ENCODE measurements around the gene NEURL3. TPM values are rescaled to one million over a fixed set of nuclear protein-coding genes. Genes with fewer than 3 reads are reported as not detected.
"Not testable (repeated sequence)": the region's sequence is repeated elsewhere in the genome, so short reads cannot be mapped to it uniquely, and the experiment has no call there.

The NEURL3 gene
- total and polyA plus RNA-seq, 4 donors, result 0.24 to 2.1 (median 0.72) TPM

DNA sequence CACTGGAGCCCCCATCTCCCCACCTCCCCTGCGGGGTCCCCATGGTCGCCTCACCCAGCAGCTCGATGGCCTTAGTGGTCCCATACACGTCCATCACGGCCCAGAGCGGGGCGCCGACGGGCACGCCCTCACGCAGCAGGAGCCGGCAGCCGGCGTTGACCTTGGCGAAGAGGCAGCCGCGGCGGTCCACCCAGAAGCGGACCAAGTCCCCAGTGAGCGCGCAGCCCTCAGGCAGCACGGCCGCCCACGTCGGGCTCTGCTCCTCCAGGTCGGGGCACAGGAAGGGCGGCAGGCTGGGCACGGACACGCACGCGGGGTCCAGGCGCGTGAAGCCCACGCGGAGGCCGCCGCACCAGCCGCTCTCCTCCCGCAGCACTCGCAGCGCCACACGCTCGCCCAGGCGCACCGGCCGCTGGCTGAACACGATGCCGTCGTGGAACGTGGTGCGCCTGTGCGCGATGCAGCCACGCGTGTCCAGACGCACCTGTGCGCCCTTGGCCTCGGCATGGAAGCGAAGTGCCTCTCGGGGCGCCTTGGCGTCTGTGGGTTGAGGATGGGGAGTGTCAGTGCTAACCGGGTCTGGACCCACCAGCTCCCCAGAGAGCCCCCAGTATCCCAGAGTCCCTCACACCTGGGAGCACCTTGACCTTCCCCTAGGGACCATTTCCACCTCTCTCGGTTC lies 4.6 kb downstream of the NEURL3 start:
- no peak overlapping the region for H3K4me3 ChIP-seq
- DNase-seq (no peak), ATAC-seq (ENCODE audit: insufficient read depth, low FRiP score) (no peak)
- WGBS, 2 donors, result 61 to 68% methylated on average over 55 to 64 of the region's 64 CpGs
- H3K9me3 ChIP-seq (ENCODE audit: control insufficient read depth in 4 of 4, insufficient read depth in 3 of 4, low read length in 3 of 4), result peaks cover 0 to 2% (median 0%) of the 10 kb centered on the region in 4 donors
- no peak overlapping the region for H3K27ac ChIP-seq (ENCODE audit: low read depth in 1 of 2, low read length in 1 of 2)
- TF ChIP-seq, protein P1, sequence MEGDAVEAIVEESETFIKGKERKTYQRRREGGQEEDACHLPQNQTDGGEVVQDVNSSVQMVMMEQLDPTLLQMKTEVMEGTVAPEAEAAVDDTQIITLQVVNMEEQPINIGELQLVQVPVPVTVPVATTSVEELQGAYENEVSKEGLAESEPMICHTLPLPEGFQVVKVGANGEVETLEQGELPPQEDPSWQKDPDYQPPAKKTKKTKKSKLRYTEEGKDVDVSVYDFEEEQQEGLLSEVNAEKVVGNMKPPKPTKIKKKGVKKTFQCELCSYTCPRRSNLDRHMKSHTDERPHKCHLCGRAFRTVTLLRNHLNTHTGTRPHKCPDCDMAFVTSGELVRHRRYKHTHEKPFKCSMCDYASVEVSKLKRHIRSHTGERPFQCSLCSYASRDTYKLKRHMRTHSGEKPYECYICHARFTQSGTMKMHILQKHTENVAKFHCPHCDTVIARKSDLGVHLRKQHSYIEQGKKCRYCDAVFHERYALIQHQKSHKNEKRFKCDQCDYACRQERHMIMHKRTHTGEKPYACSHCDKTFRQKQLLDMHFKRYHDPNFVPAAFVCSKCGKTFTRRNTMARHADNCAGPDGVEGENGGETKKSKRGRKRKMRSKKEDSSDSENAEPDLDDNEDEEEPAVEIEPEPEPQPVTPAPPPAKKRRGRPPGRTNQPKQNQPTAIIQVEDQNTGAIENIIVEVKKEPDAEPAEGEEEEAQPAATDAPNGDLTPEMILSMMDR (IDR thresholded peaks at IDR 0.05; ENCODE audit: control extremely low read depth, extremely low read depth), result no peak
- no peaks in the 10 kb centered on the region for H3K36me3 ChIP-seq (ENCODE audit: control insufficient read depth in 4 of 4, insufficient read depth in 4 of 4, low read length in 4 of 4)
- H3K9ac ChIP-seq (ENCODE audit: insufficient read depth in 1 of 2, low read length in 2 of 2), result no peak overlapping the region
- H3K4me1 ChIP-seq (ENCODE audit: control insufficient read depth in 5 of 5, insufficient read depth in 5 of 5, low read length in 5 of 5), result peaks cover 0 to 23% (median 0%) of the 10 kb centered on the region in 5 donors
- peaks cover 0 to 23% (median 16%) of the 10 kb centered on the region in 3 donors for H3K27me3 ChIP-seq (ENCODE audit: control insufficient read depth in 3 of 3, insufficient read depth in 3 of 3, low read length in 2 of 3)

DNA sequence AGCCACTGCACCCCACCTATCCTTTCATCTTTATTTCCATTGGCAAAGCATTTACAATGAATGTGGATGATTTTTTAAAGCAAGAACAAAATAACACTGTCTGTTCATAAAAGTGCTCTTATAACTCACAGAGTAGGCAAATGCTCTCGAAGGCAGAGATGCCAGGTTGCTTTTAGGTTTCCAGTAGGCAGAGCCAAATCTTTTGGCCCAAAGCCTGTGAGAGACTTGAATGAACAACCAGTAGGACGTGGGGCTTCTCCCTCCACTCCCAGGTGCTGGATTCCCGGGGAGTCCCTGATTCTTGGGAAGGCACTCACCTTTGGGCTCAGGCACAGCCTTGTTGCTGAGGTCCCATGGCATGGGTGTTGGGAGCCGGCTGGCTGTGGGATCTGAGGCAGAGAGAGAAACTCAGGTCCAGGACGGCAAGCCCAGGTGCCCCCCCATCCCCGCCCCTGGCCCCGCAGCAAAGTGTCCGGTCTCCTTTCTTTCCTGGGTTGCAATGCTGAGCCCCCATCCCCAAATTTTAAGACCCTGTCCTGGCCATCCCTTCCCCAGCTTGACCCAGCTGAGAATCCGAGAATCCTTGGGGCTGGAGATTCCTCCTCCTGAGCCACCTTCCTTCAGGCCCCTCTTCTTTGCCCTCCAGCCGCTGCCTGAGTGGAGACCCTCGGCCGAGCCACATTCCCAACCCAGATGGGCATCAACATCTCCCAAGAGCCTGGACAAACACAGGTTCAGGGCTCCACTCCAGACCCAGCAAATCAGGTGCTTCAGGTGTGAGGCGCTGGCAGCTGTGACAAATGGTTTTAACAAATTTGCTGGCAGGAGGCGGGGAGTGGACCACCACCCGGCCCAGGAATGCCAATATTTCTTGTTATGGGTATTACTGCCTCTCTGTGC lies 5.8 kb downstream of the NEURL3 start:
- Histone ChIP-seq H3K4me1 (ENCODE audit: control insufficient read depth in 5 of 5, insufficient read depth in 5 of 5, low read length in 5 of 5) (peaks cover 0 to 21% (median 0%) of the 10 kb centered on the region in 5 donors), H3K4me3 (no peak overlapping the region), H3K9ac (ENCODE audit: insufficient read depth in 1 of 2, low read length in 2 of 2) (no peak overlapping the region), H3K9me3 (ENCODE audit: control insufficient read depth in 4 of 4, insufficient read depth in 3 of 4, low read length in 3 of 4) (peaks cover 0 to 5% (median 0%) of the 10 kb centered on the region in 4 donors), H3K27ac (ENCODE audit: low read depth in 1 of 2, low read length in 1 of 2) (no peak overlapping the region), H3K36me3 (ENCODE audit: control insufficient read depth in 4 of 4, insufficient read depth in 4 of 4, low read length in 4 of 4) (no peaks in the 10 kb centered on the region), H3K27me3 (ENCODE audit: control insufficient read depth in 3 of 3, insufficient read depth in 3 of 3, low read length in 2 of 3) (peaks cover 0 to 23% (median 16%) of the 10 kb centered on the region in 3 donors)
- 85 to 95% methylated on average over 15 of the region's 15 CpGs for WGBS, 2 donors
- ATAC-seq (ENCODE audit: insufficient read depth, low FRiP score) (no peak), DNase-seq (no peak)
- TF ChIP-seq, protein P1 (IDR thresholded peaks at IDR 0.05; ENCODE audit: control extremely low read depth, extremely low read depth), result no peak

DNA sequence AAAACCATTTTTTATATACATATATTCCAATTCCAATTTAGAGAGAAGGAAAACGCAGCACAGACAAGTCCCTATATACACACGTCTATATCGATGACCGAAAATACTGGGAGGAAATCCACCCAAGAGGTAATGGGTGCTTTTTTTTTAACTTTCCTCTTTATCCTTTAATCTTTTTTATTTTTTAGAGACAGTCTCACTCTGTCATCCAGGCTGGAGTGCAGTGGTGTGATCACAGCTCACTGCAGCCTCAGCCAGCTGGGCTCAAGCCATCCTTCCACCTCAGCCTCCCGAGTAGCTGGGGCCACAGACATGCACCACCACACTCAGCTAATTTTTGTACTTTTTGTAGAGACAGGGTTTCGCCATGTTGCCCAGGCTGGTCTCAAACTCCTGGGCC lies 6.5 kb downstream of the NEURL3 start:
- Histone ChIP-seq H3K27me3 (ENCODE audit: control insufficient read depth in 3 of 3, insufficient read depth in 3 of 3, low read length in 2 of 3) (peaks cover 0 to 23% (median 16%) of the 10 kb centered on the region in 3 donors), H3K4me1 (ENCODE audit: control insufficient read depth in 5 of 5, insufficient read depth in 5 of 5, low read length in 5 of 5) (peaks cover 0 to 20% (median 0%) of the 10 kb centered on the region in 5 donors)
- H3K9ac ChIP-seq (ENCODE audit: insufficient read depth in 1 of 2, low read length in 2 of 2); H3K36me3 ChIP-seq (ENCODE audit: control insufficient read depth in 4 of 4, insufficient read depth in 4 of 4, low read length in 4 of 4); H3K9me3 ChIP-seq (ENCODE audit: control insufficient read depth in 4 of 4, insufficient read depth in 3 of 4, low read length in 3 of 4); ATAC-seq (ENCODE audit: insufficient read depth, low FRiP score); H3K27ac ChIP-seq (ENCODE audit: low read depth in 1 of 2, low read length in 1 of 2); DNase-seq; H3K4me3 ChIP-seq: not testable (repeated sequence)
- 92 to 95% methylated on average over 6 of the region's 6 CpGs for WGBS, 2 donors

DNA sequence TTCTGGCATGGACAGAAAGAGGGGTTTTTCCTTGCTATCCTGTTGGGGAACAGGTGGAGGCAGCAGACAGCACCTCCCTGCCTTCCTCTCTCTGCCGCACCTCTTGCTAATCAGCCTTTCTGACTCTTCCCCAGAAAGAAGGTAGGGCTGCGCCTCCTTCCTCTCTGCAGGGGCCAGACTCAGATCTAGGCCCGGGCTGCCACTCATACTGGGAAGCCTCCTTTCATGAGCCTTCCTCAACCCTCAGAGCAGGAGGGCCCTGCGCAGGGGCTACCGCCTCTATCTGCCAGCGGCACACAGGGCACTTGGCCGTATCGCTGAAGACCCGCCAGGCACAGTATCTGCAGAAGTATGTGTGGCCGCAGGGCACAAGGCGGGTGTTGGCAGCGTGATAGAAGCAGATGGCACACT lies 7.1 kb downstream of the NEURL3 start:
- DNase-seq, result no peak
- no peak overlapping the region for H3K4me3 ChIP-seq
- H3K27me3 ChIP-seq (ENCODE audit: control insufficient read depth in 3 of 3, insufficient read depth in 3 of 3, low read length in 2 of 3), result peaks cover 0 to 23% (median 16%) of the 10 kb centered on the region in 3 donors
- no peak for ATAC-seq (ENCODE audit: insufficient read depth, low FRiP score)
- H3K27ac ChIP-seq (ENCODE audit: low read depth in 1 of 2, low read length in 1 of 2), result no peak overlapping the region
- peaks cover 0 to 5% (median 0%) of the 10 kb centered on the region in 4 donors for H3K9me3 ChIP-seq (ENCODE audit: control insufficient read depth in 4 of 4, insufficient read depth in 3 of 4, low read length in 3 of 4)
- 75 to 84% methylated on average over 12 of the region's 12 CpGs for WGBS, 2 donors
- no peaks in the 10 kb centered on the region for H3K36me3 ChIP-seq (ENCODE audit: control insufficient read depth in 4 of 4, insufficient read depth in 4 of 4, low read length in 4 of 4)
- no peak overlapping the region for H3K9ac ChIP-seq (ENCODE audit: insufficient read depth in 1 of 2, low read length in 2 of 2)
- peaks cover 0 to 15% (median 0%) of the 10 kb centered on the region in 5 donors for H3K4me1 ChIP-seq (ENCODE audit: control insufficient read depth in 5 of 5, insufficient read depth in 5 of 5, low read length in 5 of 5)
- TF ChIP-seq, protein P1 (IDR thresholded peaks at IDR 0.05; ENCODE audit: control extremely low read depth, extremely low read depth), result no peak

Measured in lung (tissue), 12 donors.